SK-N-SH (cell line): ENCODE measurements around the gene ZNF674.

Experiments
- RCOR1 ChIP-seq: fragments of 150-350 bp; IDR thresholded peaks from 2 replicates; pipeline ENCODE4 v1.6.1; 2017; ENCODE audit warnings: antibody characterized with exemption, low read length
- TF ChIP-seq, protein P1 (sequence below): IDR thresholded peaks from 2 replicates; pipeline ENCODE4 v1.4.0; 2012; ENCODE audit warnings: low read depth

DNA sequence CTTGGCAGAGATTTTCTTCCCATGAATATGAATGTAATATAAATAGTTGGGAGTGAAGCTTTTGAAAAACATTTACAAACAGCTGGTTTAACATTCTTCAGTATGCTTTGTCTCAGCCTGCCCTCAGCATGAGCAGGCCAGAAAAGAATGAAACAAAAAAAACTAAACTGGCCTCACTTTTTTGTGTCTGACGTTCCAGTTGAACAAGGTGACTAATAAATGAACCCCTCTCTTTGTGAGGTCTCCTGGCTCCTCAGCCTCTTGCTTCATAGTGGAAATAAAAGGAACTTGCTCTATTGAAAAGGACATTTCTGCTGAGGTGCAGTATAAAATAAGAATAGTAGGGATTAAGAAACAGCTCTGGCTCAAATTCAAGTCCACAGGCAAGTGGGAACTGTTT lies 37.7 kb upstream of the ZNF674 start:
- TF ChIP-seq, protein P1, sequence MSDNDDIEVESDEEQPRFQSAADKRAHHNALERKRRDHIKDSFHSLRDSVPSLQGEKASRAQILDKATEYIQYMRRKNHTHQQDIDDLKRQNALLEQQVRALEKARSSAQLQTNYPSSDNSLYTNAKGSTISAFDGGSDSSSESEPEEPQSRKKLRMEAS, result no peak
- no peak for TF ChIP-seq RCOR1
